HuH-7 (cell line): ENCODE data around the gene CDRT4.

Experiments used
- DNase-seq: peaks from one replicate; pipeline ENCODE4 v3.0.0; 2011; ENCODE audit warnings: low spot score

The CDRT4 gene

GRCh38 chr17:15393414-15393813 is 74.0 kb downstream of the CDRT4 start:
- DNase-seq, result no peak

GRCh38 chr17:15392326-15392741 is 75.1 kb downstream of the CDRT4 start:
- no peak for DNase-seq

GRCh38 chr17:15388356-15389041 is 78.9 kb downstream of the CDRT4 start:
- no peak for DNase-seq

GRCh38 chr17:15386083-15386482 is 81.3 kb downstream of the CDRT4 start:
- no peak for DNase-seq
